ENCODE results near the gene PCBP3. TPM values are rescaled to one million over a fixed set of nuclear protein-coding genes. Genes with fewer than 3 reads are reported as not detected.

PCBP3 gene
- total RNA-seq, 1 donor from 2014 or later, result 9.7 TPM

- Mint-ChIP-seq H3K4me3 (no peak overlapping the region), H3K27me3 (no peaks in the 10 kb centered on the region), H3K27ac (no peak overlapping the region), H3K36me3 (ENCODE audit: low read depth) (no peaks in the 10 kb centered on the region), H3K4me1 (no peaks in the 10 kb centered on the region), H3K9me3 (no peaks in the 10 kb centered on the region)
- no peak for DNase-seq
- intact Hi-C loops (cut with micrococcal nuclease), result no loop called here
These were observed 282.8 kb downstream of the PCBP3 start for GRCh38 chr21:45926281-45926680.

DNA sequence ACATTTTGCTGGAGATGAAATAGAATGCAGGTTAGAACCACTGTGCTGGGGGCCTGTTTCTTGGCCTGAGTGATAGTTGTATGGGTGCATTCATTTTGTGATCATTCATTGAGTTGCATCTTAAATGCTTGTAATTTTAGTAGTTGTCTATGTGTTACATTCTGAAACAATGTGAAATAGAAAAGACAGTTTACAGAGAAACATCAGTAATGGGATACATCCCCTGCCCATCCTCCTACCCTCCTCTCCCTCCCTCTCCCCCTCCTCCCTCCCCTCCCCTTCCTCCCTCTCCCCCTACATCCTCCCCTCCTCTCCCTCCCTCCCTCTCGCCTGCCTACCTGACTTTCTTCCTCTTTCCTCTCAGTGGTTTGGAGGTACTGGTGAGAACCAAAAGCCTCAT, 283.5 kb downstream of the PCBP3 start:
- intact Hi-C loops (cut with micrococcal nuclease), result no loop called here
- no peaks in the 10 kb centered on the region for H3K36me3 Mint-ChIP-seq (ENCODE audit: low read depth)
- no peak for DNase-seq
- no peak overlapping the region for H3K4me3 Mint-ChIP-seq
- no peaks in the 10 kb centered on the region for H3K9me3 Mint-ChIP-seq
- H3K4me1 Mint-ChIP-seq, result no peaks in the 10 kb centered on the region
- no peak overlapping the region for H3K27ac Mint-ChIP-seq
- no peaks in the 10 kb centered on the region for H3K27me3 Mint-ChIP-seq

- H3K4me1 Mint-ChIP-seq, result peaks cover 1% of the 10 kb centered on the region
- no peaks in the 10 kb centered on the region for H3K36me3 Mint-ChIP-seq (ENCODE audit: low read depth)
- H3K27me3 Mint-ChIP-seq, result no peaks in the 10 kb centered on the region
- intact Hi-C loops (cut with micrococcal nuclease), result no loop called here
- no peak overlapping the region for H3K27ac Mint-ChIP-seq
- DNase-seq, result no peak
- H3K4me3 Mint-ChIP-seq, result no peak overlapping the region
- H3K9me3 Mint-ChIP-seq, result no peaks in the 10 kb centered on the region
These were observed 284.6 kb downstream of the PCBP3 start for GRCh38 chr21:45927851-45928850.

GRCh38 chr21:45929449-45929848, 285.9 kb downstream of the PCBP3 start:
- Mint-ChIP-seq H3K4me3 (no peak overlapping the region), H3K4me1 (peaks cover 2% of the 10 kb centered on the region), H3K36me3 (ENCODE audit: low read depth) (no peaks in the 10 kb centered on the region), H3K27me3 (no peaks in the 10 kb centered on the region), H3K27ac (no peak overlapping the region), H3K9me3 (no peaks in the 10 kb centered on the region)
- DNase-seq, result no peak
- intact Hi-C loops (cut with micrococcal nuclease), result no loop called here

- intact Hi-C loops (cut with micrococcal nuclease), result no loop called here
- no peak for DNase-seq
- no peaks in the 10 kb centered on the region for H3K36me3 Mint-ChIP-seq (ENCODE audit: low read depth)
These were observed 286.8 kb downstream of the PCBP3 start for GRCh38 chr21:45930231-45930760.

DNA sequence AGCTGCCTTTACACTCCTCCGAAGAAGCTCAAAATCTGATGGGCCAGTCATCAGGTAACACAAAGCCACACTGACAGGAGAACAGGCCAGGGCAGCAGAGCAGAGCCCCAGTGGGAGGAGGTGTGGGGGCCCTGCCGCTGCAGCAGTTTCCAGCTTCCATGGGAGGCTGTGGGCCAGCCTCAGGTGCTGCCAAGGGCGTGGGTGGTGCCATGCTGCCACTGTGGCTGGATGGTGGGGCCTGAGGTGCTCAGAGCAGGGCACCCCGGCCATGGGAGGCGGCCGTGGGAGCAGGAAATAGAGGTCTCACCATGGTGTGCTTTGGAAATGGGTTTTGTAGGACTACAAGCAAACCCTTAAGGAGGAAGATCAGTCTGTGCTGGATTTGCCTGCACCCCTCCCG, 287.3 kb downstream of the PCBP3 start:
- H3K9me3 Mint-ChIP-seq, result no peaks in the 10 kb centered on the region
- H3K27ac Mint-ChIP-seq, result no peak overlapping the region
- intact Hi-C loops (cut with micrococcal nuclease), result no loop called here
- no peak for DNase-seq
- H3K4me1 Mint-ChIP-seq, result peaks cover 2% of the 10 kb centered on the region
- no peak overlapping the region for H3K4me3 Mint-ChIP-seq
- no peaks in the 10 kb centered on the region for H3K27me3 Mint-ChIP-seq
- H3K36me3 Mint-ChIP-seq (ENCODE audit: low read depth), result no peaks in the 10 kb centered on the region

More at GRCh38 chr21:45930231-45930760, 286.8 kb downstream of the PCBP3 start:
- no peaks in the 10 kb centered on the region for H3K27me3 Mint-ChIP-seq
- no peaks in the 10 kb centered on the region for H3K9me3 Mint-ChIP-seq
- no peak overlapping the region for H3K27ac Mint-ChIP-seq
- H3K4me1 Mint-ChIP-seq, result peaks cover 2% of the 10 kb centered on the region
- no peak overlapping the region for H3K4me3 Mint-ChIP-seq

GRCh38 chr21:45931397-45931969, 288.0 kb downstream of the PCBP3 start:
- Mint-ChIP-seq H3K27me3 (no peaks in the 10 kb centered on the region), H3K27ac (no peak overlapping the region), H3K4me3 (no peak overlapping the region), H3K36me3 (ENCODE audit: low read depth) (no peaks in the 10 kb centered on the region), H3K9me3 (no peaks in the 10 kb centered on the region), H3K4me1 (peaks cover 2% of the 10 kb centered on the region)
- DNase-seq, result no peak
- intact Hi-C loops (cut with micrococcal nuclease), result no loop called here

DNA sequence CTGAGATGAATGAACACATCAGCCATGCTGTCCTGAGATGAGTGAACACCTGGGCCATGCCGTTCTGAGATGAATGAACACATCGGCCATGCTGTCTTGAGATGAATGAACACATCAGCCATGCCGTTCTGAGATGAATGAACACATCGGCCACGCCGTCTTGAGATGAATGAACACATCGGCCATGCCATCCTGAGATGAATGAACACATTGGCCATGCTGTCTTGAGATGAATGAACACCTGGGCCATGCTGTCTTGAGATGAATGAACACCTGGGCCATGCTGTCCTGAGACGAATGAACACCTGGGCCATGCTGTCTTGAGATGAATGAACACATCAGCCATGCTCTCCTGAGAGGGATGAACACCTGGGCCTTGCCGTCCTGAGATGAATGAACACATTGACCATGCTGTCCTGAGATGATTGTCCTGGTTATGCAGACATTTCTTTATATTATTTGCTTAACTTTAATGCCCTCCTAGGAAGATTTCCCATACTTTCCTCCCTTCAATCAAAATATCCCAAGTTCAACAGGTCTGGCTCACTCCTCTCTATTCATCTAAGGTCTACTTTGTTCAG, 289.5 kb downstream of the PCBP3 start:
- H3K27ac Mint-ChIP-seq, result no peak overlapping the region
- H3K4me3 Mint-ChIP-seq, result no peak overlapping the region
- intact Hi-C loops (cut with micrococcal nuclease), result no loop called here
- no peaks in the 10 kb centered on the region for H3K27me3 Mint-ChIP-seq
- DNase-seq, result no peak
- no peaks in the 10 kb centered on the region for H3K9me3 Mint-ChIP-seq
- H3K36me3 Mint-ChIP-seq (ENCODE audit: low read depth), result no peaks in the 10 kb centered on the region
- peaks cover 2% of the 10 kb centered on the region for H3K4me1 Mint-ChIP-seq

DNA sequence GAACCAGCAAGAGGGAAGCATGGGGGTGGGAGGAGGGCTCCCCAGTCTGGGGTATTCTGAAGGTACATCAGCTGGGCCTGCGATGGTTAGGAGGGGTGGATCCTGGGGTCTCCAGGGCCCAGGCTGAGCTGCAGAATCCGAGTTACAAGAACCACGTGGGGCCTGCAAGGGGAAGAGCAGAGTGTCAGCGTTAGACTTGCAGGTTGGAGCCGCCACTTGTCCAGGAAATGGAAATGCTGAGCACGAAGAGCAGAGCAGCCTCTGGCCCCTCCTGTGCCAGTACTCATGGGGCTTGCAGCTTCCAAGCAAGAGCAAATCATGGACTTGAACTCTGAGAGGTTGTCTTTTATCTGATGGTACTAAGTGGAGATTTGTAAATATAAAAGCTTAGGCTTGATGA, 290.6 kb downstream of the PCBP3 start:
- Mint-ChIP-seq H3K27ac (no peak overlapping the region), H3K9me3 (no peaks in the 10 kb centered on the region), H3K27me3 (no peaks in the 10 kb centered on the region), H3K4me1 (peaks cover 2% of the 10 kb centered on the region), H3K36me3 (ENCODE audit: low read depth) (no peaks in the 10 kb centered on the region), H3K4me3 (no peak overlapping the region)
- intact Hi-C loops (cut with micrococcal nuclease), result no loop called here
- DNase-seq, result no peak

DNA sequence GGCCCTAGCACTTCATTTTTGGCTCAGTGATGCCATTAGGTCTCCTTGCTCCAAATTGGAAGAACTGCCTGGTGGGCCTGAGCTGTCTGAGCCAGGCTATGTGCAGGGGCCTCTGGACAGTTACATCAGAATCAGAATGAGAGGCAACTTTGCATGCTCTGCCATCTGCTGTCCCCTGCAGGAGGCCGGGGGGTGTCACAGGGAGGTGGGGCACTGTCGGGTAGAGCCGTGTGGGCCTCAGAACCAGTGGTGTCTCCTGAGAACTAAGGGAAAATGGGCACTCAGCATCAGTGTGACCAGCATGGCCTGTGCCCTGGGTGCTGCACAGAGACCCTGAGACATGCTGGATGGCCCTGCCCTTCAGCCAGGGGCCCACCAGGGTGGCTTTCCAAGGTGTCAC, 291.0 kb downstream of the PCBP3 start:
- no peak overlapping the region for H3K27ac Mint-ChIP-seq
- H3K9me3 Mint-ChIP-seq, result no peaks in the 10 kb centered on the region
- intact Hi-C loops (cut with micrococcal nuclease), result no loop called here
- no peak for DNase-seq
- no peak overlapping the region for H3K4me3 Mint-ChIP-seq
- H3K36me3 Mint-ChIP-seq (ENCODE audit: low read depth), result no peaks in the 10 kb centered on the region
- H3K4me1 Mint-ChIP-seq, result peaks cover 2% of the 10 kb centered on the region
- no peaks in the 10 kb centered on the region for H3K27me3 Mint-ChIP-seq

DNA sequence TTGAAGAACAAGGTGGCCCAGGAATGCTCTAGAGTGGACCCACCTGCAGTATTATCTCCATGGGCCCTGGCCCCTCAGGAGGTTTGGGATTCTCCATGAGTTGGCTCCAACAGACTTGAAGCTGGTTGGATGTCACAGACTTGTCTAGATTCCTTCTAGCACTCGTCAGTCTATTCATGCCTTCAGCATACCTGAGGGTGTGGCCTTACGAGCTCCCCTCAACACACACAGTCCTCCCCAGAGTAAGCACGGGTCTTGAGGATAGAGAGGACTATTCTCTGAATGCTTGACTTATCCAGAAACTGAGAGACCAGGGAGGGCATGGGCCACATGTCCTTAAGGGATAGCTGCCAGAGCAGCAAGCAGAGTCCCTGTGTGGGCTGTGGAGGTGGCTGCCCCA, 292.1 kb downstream of the PCBP3 start:
- H3K4me1 Mint-ChIP-seq, result peaks cover 2% of the 10 kb centered on the region
- no peak for DNase-seq
- H3K27ac Mint-ChIP-seq, result no peak overlapping the region
- H3K4me3 Mint-ChIP-seq, result no peak overlapping the region
- intact Hi-C loops (cut with micrococcal nuclease), result no loop called here
- H3K9me3 Mint-ChIP-seq, result no peaks in the 10 kb centered on the region
- H3K27me3 Mint-ChIP-seq, result no peaks in the 10 kb centered on the region
- no peaks in the 10 kb centered on the region for H3K36me3 Mint-ChIP-seq (ENCODE audit: low read depth)

DNA sequence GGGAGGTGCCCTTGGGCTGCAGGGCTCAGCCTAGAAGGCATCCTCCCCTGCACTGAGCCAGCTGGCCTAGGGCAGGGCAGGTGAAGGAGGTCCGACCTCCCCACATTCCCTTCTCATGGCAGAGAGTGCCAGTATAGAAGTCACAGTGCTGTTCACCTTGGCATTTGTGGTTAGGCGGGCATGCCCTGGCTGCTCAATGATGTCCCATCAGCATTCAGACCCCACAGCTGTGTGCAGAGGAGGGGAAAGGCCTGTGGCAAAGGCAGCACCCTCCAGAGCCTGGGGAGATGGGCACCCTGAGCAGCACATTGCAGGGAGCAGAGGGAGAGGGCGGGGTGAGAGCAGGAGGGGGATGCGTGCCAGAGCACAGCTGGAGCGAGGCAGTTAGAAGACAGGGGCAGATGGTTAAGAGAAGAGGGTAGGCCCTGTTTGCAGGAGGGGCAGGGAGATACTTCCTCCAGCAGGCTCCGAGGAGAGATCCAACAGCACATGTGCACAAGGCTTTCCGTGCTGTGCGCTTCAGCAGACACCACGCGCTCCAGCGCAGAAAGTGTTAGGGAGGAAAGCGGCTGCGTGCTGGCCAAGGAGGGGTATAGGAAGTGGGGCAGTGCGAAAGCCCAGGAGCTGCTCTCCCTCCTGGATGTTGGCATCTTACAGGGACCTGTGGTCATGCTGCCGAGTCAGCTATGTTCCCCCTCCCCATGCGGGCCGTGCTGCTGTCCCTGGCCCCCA, 294.4 kb downstream of the PCBP3 start:
- Mint-ChIP-seq H3K4me3 (no peak overlapping the region), H3K9me3 (no peaks in the 10 kb centered on the region), H3K4me1 (peaks cover 2% of the 10 kb centered on the region), H3K36me3 (ENCODE audit: low read depth) (no peaks in the 10 kb centered on the region), H3K27me3 (no peaks in the 10 kb centered on the region), H3K27ac (no peak overlapping the region)
- no peak for DNase-seq
- intact Hi-C loops (cut with micrococcal nuclease), result no loop called here

- intact Hi-C loops (cut with micrococcal nuclease), result no loop called here
- no peak for DNase-seq
- Mint-ChIP-seq H3K4me3 (no peak overlapping the region), H3K9me3 (no peaks in the 10 kb centered on the region), H3K4me1 (no peaks in the 10 kb centered on the region), H3K27ac (no peak overlapping the region), H3K36me3 (ENCODE audit: low read depth) (no peaks in the 10 kb centered on the region), H3K27me3 (no peaks in the 10 kb centered on the region)
These were observed 294.9 kb downstream of the PCBP3 start for GRCh38 chr21:45938453-45938755.

Data from activated CD4-positive, alpha-beta T cell treated with anti-CD3 and anti-CD28 coated beads, Interleukin-2, amount 10 ng/mL, durations not matched to agents 24 days and 14 days (primary cell).